Stimulated activated CD8-positive, alpha-beta memory T cell treated with anti-CD3 and anti-CD28 coated beads, Interleukin-12 subunit alpha, Interleukin-12 subunit beta, amount 100 ng/mL, for 4 hours (primary cell): ENCODE results near the gene ERBIN.
"Not testable (repeated sequence)": the region's sequence is repeated elsewhere in the genome, so short reads cannot be mapped to it uniquely, and the experiment has no call there.

Experiments used
- DNase-seq: peaks from one replicate; pipeline ENCODE4 v3.0.0-alpha.2; 2020; ENCODE audit warnings: low read depth

ERBIN gene

GRCh38 chr5:66004216-66004615, 77.8 kb downstream of the ERBIN start:
- DNase-seq = no peak

DNA sequence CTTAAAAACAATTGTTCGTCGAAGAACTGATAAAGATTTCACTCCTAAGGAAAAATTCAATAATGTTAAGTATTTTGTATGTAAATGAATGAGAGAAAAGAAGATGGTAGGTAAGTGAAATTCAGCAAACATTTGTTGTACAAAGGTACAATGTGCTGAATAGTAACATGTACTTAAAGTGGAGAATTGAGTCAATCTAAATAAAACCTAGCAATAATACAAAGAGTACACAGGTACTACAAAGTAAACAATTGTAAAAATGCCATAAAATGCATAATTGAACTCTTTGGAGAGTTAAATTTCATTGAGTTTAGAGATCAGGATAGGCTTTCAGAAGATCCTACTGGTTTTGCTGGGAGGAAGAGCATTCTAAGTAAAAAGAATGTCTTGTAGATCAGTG, 82.9 kb downstream of the ERBIN start:
- DNase-seq = no peak

DNA sequence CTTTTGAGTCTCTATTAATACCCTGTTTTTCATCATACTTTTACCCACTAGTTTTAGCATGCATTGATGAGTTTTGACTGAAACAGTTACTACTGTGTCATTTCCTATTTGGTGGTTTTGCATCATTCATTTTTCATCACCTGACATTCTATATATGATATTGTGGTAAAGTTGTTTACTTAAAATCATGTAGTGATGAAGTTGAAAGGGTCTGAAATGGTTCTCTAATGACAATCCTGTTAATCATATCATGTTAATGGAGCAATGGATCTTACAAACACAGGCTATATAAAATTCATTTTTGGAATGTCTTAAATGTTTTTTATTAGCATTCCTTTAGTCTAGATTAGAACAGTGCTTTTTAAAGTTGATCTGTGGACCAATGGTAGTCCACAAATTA, 84.1 kb downstream of the ERBIN start:
- DNase-seq = no peak

- no peak for DNase-seq
These were observed 85.9 kb downstream of the ERBIN start for GRCh38 chr5:66012271-66012670.

- DNase-seq = no peak
These were observed 87.0 kb downstream of the ERBIN start for GRCh38 chr5:66013397-66013796.

DNA sequence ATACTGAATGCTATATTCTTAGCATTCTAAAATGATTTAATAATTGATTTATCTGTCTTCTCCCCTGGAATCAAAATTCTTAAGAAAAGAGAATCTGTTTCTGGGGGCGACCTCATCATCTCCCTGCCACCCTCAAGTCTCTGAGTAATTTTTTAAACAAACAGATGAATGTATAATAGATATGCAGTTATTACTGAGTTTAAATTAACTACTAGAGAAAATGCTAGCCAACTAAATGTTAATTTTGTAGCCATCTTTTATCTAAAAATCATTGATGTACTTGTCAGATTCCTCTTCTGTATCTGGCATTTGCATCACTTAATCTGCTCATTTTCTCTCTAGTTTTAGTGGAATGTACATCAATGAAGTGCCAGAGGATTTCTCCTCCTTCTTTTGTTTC, 87.5 kb downstream of the ERBIN start:
- no peak for DNase-seq

GRCh38 chr5:66015196-66015960, 89.0 kb downstream of the ERBIN start:
- no peak for DNase-seq

DNA sequence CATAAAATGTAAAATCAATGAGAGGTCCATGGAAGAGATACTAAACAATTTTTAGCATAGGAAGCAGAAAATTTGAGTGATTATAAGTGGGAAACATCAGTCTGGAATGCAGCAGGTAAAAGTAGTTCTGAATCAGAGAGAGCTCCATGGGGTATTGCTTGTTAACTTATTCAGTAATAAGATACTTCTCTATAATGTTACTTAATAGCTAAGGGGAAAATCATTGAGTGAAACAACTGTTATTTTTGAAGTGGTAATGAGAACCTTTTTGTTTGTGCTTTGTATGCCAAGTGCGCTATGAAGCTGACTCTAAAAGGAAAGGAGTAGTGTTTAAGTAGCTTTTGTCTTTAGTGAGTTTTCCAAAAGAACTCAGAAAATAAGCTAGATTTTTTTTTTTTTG, 95.2 kb downstream of the ERBIN start:
- no peak for DNase-seq

- DNase-seq = no peak
These were observed 112.9 kb downstream of the ERBIN start for GRCh38 chr5:66039296-66039695.

GRCh38 chr5:66039701-66040100, 113.3 kb downstream of the ERBIN start:
- DNase-seq = no peak

DNA sequence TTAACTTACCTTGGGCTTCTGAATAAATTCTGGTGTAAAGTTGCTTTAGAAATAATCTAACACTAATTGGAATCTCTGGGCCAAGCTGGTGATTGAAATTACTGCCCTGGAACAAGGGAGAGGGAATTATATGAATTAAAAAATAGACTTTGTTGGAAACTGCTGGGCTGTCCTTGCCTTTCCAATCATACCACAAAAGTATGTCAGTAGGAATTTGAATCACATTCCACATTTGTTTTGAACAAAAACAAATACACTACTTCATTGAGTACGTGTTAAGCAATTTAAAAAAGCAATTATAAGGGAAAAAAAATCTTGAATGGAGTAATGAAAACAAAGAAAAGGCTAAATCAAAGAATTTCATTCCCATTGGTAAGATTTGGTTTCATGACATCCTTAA, 115.3 kb downstream of the ERBIN start:
- no peak for DNase-seq

DNA sequence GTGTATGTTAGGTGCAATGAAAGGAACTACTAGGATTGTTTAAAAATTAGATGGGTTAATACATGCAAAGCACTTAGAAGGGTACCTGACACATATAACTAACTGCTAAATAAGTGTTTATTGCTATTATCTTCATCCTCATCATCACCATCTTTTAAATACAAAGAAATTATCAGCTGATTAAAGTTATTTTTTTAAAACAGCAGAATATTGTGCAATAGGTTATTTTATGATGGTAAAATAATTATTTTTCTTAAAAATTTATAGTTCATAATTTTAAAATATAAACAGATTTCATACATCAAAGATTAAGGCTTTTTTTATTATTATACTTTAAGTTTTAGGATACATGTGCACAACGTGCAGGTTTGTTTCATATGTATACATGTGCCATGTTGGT, 130.9 kb downstream of the ERBIN start:
- no peak for DNase-seq

DNA sequence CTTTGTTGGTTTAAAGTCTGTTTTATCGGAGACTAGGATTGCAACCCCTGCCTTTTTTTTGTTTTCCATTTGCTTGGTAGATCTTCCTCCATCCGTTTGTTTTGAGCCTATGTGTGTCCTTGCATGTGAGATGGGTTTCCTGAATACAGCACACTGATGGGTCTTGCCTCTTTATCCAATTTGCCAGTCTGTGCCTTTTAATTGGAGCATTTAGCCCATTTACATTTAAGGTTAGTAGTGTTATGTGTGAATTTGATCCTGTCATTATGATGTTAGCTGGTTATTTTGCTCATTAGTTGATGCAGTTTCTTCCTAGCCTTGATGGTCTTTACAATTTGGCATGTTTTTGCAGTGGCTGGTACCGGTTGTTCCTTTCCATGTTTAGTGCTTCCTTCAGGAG, 134.9 kb downstream of the ERBIN start:
- DNase-seq = not testable (repeated sequence)

DNA sequence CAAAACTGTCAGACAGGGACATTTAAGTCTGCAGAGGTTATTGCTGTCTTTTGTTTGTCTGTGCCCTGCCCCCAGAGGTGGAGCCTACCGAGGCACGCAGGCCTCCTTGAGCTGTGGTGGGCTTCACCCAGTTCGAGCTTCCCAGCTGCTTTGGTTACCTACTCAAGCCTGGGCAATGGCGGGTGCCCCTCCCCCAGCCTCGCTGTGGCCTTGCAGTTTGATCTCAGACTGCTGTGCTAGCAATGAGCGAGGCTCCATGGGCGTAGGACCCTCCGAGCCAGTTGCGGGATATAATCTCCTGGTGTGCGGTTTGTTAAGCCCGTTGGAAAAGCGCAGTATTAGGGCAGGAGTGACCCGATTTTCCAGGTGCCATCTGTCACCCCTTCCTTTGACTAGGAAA, 136.7 kb downstream of the ERBIN start:
- DNase-seq = not testable (repeated sequence)

DNA sequence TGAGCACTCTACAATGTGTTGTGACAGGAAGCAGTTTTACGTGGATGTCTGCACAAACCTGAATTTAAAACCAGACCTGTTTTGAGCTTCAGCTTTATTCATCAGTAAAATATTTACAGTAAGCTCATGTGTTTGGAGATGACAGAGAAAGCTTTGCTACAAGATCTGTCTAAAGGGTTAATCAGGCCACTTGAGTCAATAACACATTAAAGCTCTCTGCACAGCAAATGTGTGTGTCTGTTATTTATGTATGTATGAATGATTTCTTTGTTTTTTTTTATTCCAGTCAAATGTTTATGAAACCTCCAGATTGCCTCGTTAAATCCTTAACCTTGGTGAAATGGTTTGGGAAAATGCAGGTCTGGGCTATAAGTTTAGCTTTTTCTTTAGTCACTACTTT, 140.5 kb downstream of the ERBIN start:
- no peak for DNase-seq

GRCh38 chr5:66072031-66072430, 145.7 kb downstream of the ERBIN start:
- no peak for DNase-seq

DNA sequence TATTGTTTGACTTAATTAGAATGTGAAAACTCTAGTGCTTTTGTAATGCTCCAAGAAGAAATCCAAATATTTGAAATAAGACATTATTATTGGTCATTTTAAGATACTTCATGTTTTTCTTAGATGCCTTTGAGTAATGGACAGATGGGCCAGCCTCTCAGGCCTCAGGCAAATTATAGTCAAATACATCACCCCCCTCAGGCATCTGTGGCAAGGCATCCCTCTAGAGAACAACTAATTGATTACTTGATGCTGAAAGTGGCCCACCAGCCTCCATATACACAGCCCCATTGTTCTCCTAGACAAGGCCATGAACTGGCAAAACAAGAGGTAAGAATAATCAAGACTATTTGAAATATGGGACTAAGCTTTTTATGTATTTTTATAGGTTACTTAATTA, 148.5 kb downstream of the ERBIN start:
- DNase-seq = no peak

DNA sequence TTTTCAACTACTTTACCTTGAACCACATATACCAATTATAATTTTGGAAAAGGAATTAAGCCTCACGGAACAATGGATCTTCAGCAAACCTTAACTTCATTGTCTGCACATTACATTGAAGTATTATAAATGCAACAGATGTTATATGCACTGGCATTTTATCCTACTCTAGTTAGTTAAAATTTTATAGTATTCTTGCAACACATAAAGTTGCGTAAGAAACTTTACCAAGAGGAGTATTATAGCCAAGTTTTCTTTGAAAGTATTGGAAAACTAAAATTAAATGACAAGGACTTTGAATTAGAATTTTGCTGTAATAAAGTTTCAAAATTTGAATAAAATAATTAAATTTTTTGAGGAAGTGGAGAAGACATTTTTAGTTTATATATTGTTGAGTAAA, 154.3 kb downstream of the ERBIN start:
- DNase-seq = no peak

DNA sequence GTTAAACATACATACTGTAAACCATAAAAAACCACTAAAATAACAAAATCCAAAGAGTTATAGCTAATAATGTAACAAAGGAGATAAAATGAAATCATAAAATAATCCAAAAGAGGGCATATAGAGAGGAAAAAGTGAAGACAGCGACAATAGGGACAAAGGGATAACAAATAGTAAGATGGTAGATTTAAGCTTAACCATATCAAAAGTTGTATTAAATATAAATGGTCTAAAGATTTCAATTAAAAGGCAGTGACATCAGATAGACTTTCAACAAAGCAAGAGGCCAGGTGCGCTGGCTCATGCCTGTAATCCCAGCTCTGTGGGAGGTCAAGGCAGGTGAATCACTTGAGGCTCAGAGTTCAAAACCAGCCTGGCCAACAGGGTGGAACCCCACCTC, 163.0 kb downstream of the ERBIN start:
- no peak for DNase-seq

- DNase-seq = no peak
These were observed 174.5 kb downstream of the ERBIN start for GRCh38 chr5:66100851-66101250.

GRCh38 chr5:66113160-66113559, 186.8 kb downstream of the ERBIN start:
- DNase-seq = no peak

- DNase-seq = no peak
These were observed 191.9 kb downstream of the ERBIN start for GRCh38 chr5:66118304-66118703.

- DNase-seq = no peak
These were observed 196.1 kb downstream of the ERBIN start for GRCh38 chr5:66122379-66123034.

DNA sequence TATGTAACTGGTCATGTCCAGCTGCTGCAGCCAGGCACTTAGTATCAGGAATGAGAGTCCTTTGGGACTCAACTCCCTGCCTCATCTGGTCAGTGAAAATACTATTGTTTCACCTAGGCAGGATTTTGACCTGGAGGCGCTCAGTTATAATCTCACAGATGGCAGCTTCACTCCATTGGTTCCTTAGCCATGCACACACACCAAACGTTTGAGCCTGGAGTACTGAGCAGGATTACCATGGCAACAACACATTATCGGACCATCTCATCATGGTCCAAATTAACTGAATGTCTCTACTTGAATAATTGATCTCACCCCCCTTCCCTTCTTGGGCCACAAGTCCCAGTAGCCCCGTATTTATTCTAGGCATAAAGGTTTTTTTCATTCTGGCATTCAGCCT, 202.8 kb downstream of the ERBIN start:
- no peak for DNase-seq
